IPS-15b (cell line): Measurements from ENCODE around the gene PRX.
"Not testable (repeated sequence)": the region's sequence is repeated elsewhere in the genome, so short reads cannot be mapped to it uniquely, and the experiment has no call there.

Source experiments
- H3K27me3 ChIP-seq: one replicate; pipeline ENCODE4 v1.6.1; 2013; ENCODE audit warnings: low read length; ENCODE audit not compliant: control insufficient read depth, insufficient read depth
- H3K36me3 ChIP-seq: one replicate; pipeline ENCODE4 v1.6.1; 2013; ENCODE audit warnings: low read length; ENCODE audit not compliant: control insufficient read depth, insufficient read depth
- H3K4me1 ChIP-seq: one replicate; pipeline ENCODE4 v1.6.1; 2013; ENCODE audit warnings: mild to moderate bottlenecking, low read length; ENCODE audit not compliant: control insufficient read depth, insufficient read depth
- H3K4me3 ChIP-seq: one replicate; pipeline ENCODE4 v1.5.1; 2013; ENCODE audit warnings: low read depth, low read length
- H3K9ac ChIP-seq: one replicate; pipeline ENCODE4 v1.6.1; 2013; ENCODE audit warnings: low read depth, mild to moderate bottlenecking, low read length
- H3K9me3 ChIP-seq: one replicate; pipeline ENCODE4 v1.6.1; 2013; ENCODE audit warnings: mild to moderate bottlenecking, low read length; ENCODE audit not compliant: control insufficient read depth, insufficient read depth

PRX gene

GRCh38 chr19:40432760-40433159 lies 19.6 kb upstream of the PRX start:
- H3K9me3 ChIP-seq, H3K4me3 ChIP-seq, H3K36me3 ChIP-seq, H3K27me3 ChIP-seq, H3K9ac ChIP-seq, H3K4me1 ChIP-seq: not testable (repeated sequence)

GRCh38 chr19:40431698-40432097 lies 18.5 kb upstream of the PRX start:
- Histone ChIP-seq H3K36me3 (no peaks in the 10 kb centered on the region), H3K4me1 (no peaks in the 10 kb centered on the region), H3K27me3 (no peaks in the 10 kb centered on the region), H3K9me3 (no peaks in the 10 kb centered on the region), H3K4me3 (no peak overlapping the region), H3K9ac (no peak overlapping the region)

GRCh38 chr19:40430242-40430641 lies 17.1 kb upstream of the PRX start:
- not testable (repeated sequence) for H3K36me3 ChIP-seq, H3K9me3 ChIP-seq, H3K27me3 ChIP-seq, H3K4me1 ChIP-seq, H3K9ac ChIP-seq, H3K4me3 ChIP-seq

GRCh38 chr19:40428197-40428596 lies 15.0 kb upstream of the PRX start:
- not testable (repeated sequence) for H3K9ac ChIP-seq, H3K27me3 ChIP-seq, H3K4me1 ChIP-seq, H3K9me3 ChIP-seq, H3K36me3 ChIP-seq, H3K4me3 ChIP-seq

GRCh38 chr19:40425450-40426287 lies 12.5 kb upstream of the PRX start, which contains the start of gene SERTAD1:
Gene SERTAD1 (minus strand): TSS chr19:40425992. CDS start chr19:40423546, 2,446 bp downstream.
- peaks cover 4% of the 10 kb centered on the region for H3K36me3 ChIP-seq
- peaks cover 3% of the 10 kb centered on the region for H3K4me1 ChIP-seq
- no peaks in the 10 kb centered on the region for H3K9me3 ChIP-seq
- H3K9ac ChIP-seq = peak within 1 kb of the TSS; percentile 71
- H3K27me3 ChIP-seq = no peaks in the 10 kb centered on the region
- H3K4me3 ChIP-seq = peak within 1 kb of the TSS; percentile 76

- no peaks in the 10 kb centered on the region for H3K27me3 ChIP-seq
- peaks cover 4% of the 10 kb centered on the region for H3K36me3 ChIP-seq
- H3K9me3 ChIP-seq = no peaks in the 10 kb centered on the region
- peak overlapping the region; percentile 71 for H3K9ac ChIP-seq
- H3K4me1 ChIP-seq = peaks cover 3% of the 10 kb centered on the region
- H3K4me3 ChIP-seq = peak overlapping the region; percentile 76
Measured at GRCh38 chr19:40424637-40425449, 11.7 kb upstream of the PRX start.

GRCh38 chr19:40423938-40424337 lies 10.8 kb upstream of the PRX start:
- Histone ChIP-seq H3K27me3 (no peaks in the 10 kb centered on the region), H3K4me1 (peaks cover 3% of the 10 kb centered on the region), H3K36me3 (peaks cover 4% of the 10 kb centered on the region), H3K9ac (no peak overlapping the region), H3K4me3 (no peak overlapping the region), H3K9me3 (no peaks in the 10 kb centered on the region)

- Histone ChIP-seq H3K9me3 (no peaks in the 10 kb centered on the region), H3K36me3 (peaks cover 4% of the 10 kb centered on the region), H3K4me1 (peaks cover 3% of the 10 kb centered on the region), H3K27me3 (no peaks in the 10 kb centered on the region), H3K9ac (no peak overlapping the region), H3K4me3 (no peak overlapping the region)
Measured at GRCh38 chr19:40422748-40423566, 9.8 kb upstream of the PRX start.

GRCh38 chr19:40421993-40422747 lies 9.0 kb upstream of the PRX start:
- Histone ChIP-seq H3K9me3 (no peaks in the 10 kb centered on the region), H3K9ac (no peak overlapping the region), H3K4me3 (no peak overlapping the region), H3K27me3 (no peaks in the 10 kb centered on the region), H3K4me1 (peaks cover 3% of the 10 kb centered on the region), H3K36me3 (peaks cover 4% of the 10 kb centered on the region)

GRCh38 chr19:40420766-40421765 lies 7.9 kb upstream of the PRX start:
- Histone ChIP-seq H3K4me3 (peak overlapping the region; percentile 81), H3K9ac (peak overlapping the region; percentile 70), H3K4me1 (peaks cover 3% of the 10 kb centered on the region)

More at GRCh38 chr19:40420766-40421765, 7.9 kb upstream of the PRX start:
- Histone ChIP-seq H3K9me3 (no peaks in the 10 kb centered on the region), H3K27me3 (no peaks in the 10 kb centered on the region), H3K36me3 (peaks cover 4% of the 10 kb centered on the region)
